HG03025 (cell line): ENCODE data around the gene TNFRSF13B.
"Not testable (repeated sequence)": the region's sequence is repeated elsewhere in the genome, so short reads cannot be mapped to it uniquely, and the experiment has no call there.

Source experiments
- ATAC-seq: cut with Tn5 transposase; IDR thresholded peaks from one replicate; pipeline ENCODE4 v1.9.1; 2021; ENCODE audit warnings: mild to moderate bottlenecking, moderate library complexity; ENCODE audit not compliant: unreplicated experiment, low FRiP score

TNFRSF13B gene

DNA sequence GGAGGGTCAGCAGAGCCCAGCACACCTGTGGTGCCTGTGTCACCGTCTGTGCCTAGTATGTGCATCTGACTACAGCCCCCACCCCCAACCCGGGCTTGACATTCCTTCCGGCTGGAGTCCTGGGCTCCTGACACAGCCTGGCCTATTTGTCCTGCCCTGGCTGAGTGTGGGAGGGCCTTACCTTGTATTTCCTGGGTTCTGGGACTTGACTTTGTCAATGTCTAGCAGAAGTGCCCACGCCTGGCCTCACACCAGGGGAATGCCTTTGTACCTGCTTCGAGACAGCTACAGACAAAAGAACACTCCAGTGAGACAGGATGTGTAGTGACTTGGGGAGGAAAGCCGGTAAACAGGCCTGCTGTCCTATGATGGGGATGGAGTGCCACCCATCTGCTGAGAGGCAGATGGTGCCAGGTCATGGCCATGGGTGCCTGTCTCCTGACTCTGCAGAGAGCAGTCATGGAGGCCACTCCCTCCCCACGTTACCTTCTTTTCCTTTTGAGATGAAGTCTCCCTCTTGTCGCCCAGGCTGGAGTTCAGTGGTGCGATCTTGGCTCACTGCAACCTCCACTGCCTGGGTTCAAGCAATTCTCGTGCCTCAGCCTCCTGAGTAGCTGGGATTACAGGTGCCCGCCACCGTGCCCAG lies 42.8 kb downstream of the TNFRSF13B start:
- no peak for ATAC-seq

DNA sequence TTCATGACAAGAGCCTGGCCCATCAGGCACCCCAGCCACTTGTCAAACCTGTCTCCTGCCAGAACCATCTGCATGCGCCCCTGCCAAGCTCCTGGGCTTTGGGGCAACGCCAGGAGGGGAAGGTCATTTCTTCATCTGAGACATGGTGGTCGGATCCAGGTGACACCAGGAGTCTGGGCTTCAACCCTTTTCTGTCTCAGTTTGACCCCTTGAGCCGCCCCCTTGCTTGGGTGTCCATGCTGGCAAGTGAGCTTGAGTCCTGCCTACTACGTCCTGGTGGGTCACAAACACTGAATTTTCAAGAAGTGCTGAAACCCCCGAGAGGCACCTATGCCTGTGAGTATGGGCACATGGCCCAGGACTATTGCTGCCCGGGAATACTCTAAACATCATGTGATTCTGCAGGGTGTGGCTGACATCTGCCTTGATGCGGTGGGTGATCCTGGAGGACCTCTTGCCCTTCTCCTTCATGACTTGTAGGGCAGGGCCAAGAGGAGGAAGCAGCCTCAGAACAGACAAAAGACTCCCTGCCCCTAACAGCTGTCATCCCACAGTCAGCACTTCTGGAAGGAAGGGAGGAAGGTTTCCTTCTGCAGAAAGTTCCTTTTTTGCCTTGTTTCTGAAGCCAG lies 43.4 kb downstream of the TNFRSF13B start:
- no peak for ATAC-seq

DNA sequence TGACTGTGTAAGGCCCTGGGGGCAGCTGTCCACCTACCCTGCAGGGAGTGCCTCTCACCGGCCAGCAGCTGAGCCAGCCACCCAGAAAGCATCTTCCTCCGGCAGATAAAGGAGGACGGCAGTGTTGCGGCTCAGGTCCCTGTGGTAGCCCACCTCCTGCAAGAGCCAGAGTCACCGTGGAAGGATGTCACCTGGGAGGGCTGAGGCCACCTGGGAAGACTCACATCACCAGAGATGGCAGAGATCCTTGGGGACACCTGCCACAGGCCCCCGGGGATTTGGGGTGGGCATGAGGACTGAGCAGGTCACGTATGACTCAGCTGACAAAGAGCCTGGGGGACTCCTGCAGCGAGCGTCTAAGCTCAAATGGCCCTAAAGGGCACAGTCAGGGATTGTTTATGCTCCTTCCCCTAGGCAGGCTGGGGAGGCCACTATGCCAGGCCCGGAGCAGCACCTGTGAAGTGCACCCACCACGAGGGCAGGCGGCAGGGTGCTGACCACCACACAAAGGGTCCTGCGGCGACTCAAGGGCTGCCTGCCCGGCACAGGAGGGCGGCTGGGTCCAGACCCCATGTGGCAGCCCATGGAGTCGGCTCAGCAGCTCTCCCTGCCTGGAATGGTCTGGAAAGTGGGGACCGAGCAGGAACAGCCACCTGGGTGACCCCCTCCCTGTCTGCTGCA lies 44.1 kb downstream of the TNFRSF13B start:
- ATAC-seq = no peak

DNA sequence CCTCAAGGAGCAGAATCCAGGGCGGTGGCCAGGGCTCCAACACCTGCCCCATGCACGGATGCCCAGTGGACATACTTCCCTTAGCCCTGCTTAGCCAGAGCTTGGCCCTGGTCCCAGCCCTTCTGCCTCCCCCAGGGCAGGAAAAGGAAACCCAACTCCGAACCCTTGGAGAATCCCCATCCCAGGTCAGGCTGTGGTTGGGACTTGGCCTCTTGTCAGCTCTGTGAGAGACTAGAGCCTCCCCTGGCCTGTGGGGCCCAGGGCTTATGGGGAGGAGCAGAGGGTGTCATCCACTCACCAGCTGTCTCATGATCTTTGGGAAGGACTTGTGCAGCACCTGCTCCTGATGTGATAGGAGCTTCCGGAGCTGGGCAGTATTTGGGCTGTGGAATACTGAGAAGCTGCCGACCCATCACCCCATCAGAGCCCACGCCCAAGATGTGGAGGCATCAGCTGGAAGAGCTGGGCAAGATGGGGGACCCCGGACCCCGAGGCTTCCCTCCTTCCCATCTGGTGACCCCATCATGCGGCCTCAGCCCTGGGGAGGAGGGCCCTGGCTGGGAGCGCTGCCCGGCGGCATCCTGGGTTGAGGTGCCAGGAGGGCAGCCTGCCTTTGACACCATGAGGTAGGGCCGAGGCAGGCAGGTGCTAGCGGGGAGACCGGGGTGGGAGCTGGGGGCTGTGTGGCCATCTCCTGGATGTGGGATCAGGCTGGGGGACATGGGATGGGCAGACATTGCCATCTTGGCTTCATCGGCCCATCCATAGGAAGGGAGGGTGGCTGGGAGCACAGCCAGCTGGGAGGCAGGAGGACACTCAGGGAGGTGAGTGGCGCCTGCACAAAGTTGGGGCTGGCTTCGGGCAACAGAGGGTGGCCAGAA lies 45.1 kb downstream of the TNFRSF13B start:
- no peak for ATAC-seq

GRCh38 chr17:16926061-16926511 lies 45.8 kb downstream of the TNFRSF13B start:
- no peak for ATAC-seq

DNA sequence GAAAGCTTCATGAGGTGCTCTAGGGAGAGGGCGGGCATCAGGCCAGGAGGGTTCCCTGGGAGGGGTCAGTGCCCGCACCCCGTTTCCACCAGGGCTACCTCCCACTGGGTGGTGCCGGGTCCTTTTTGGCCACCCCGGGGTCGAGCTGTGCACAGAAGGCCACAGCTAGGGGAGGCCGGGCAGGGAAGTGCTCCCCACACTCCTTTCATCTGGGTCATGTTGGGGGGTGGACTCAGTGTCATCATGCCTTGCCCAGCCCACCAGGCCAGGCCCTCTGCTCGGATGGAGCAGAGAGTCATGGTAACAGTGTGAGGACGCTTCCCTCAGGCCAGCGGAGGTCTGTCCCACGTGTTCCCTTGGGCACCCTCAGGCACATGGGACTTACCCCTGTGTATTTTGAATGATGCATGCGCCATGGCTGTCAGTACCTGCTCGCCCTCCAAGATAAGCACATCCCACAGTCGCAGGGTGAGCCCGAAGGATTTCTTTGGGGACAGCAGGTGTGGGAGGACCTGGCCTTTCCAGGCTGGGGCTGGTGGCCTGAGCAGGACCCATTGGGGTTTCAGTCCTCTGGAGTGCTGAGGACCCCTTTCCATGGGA lies 46.4 kb downstream of the TNFRSF13B start:
- ATAC-seq = no peak

DNA sequence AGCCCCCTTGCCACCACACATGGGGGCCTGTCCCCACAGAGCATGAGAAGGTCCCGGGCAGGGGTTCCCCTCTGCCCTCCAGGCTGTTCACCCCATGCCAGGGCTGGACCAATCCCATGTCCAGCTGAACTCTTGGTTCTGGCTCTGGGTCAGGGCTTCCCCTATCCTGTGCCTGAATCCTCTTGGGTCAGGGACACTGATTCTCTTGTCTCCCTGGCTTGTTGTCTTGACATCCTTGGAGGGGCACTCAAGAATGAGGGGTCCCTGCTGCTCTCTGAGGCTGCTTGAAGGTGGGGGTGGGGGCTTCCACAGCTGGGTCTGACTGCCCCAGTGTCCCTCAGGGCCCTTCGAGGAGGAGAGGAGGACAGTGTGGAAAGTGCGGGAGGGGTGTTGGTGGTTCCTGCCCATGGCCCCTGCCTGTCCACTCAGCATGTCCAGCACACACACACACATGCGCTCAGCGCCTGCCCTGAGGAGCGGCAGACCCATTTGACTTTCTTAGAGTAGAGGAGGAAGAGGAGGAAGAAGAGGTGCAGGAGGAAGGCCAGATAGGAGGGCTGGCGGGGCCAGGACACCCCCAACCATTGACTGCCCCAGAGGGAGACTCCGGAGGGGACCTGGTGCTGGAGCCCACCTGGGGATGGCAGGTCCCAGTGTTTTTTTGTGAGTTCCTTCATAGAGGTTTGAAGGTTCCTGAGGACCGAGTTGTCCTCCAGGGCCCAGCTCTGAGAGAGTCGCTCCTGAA lies 47.0 kb downstream of the TNFRSF13B start:
- no peak for ATAC-seq

- ATAC-seq = no peak
These were observed 47.8 kb downstream of the TNFRSF13B start for GRCh38 chr17:16923904-16924695.

- ATAC-seq = no peak
These were observed 48.6 kb downstream of the TNFRSF13B start for GRCh38 chr17:16923097-16923903.

DNA sequence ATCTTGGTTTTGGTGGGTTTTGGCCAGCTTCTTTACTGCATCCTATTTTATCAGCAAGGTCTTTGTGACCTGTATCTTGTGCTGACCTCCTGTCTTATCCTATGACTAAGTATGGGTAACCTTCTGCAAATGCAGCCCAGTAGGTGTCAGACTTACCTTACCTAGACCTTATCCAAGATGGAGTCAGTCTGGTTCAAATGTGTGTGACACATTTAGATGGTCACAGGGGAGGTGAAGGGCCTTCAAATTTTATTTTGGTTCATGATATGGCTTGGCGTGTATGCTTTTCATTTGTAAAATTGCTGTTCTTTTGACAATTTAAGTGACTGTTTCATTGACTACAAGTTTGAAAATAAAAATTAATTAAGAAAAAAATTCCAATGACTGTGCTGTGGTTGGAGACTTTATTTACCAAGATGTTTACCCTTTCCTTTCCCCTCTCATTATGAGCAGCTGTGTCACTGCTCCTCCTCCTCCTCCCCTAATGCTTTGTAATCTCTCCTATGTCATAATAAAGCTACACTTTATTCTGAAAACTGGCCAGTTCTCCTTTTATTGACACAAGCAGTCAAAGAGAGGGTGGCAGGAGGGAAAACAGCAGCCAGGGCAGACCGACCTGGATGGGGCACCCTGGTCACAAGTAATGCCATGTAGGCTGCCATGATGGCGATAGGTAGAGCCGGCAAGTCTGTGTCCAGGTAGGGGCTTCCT lies 49.4 kb downstream of the TNFRSF13B start:
- ATAC-seq = no peak

- ATAC-seq = not testable (repeated sequence)
These were observed 50.5 kb downstream of the TNFRSF13B start for GRCh38 chr17:16921451-16921850.

- no peak for ATAC-seq
These were observed 51.3 kb downstream of the TNFRSF13B start for GRCh38 chr17:16920628-16921020.

DNA sequence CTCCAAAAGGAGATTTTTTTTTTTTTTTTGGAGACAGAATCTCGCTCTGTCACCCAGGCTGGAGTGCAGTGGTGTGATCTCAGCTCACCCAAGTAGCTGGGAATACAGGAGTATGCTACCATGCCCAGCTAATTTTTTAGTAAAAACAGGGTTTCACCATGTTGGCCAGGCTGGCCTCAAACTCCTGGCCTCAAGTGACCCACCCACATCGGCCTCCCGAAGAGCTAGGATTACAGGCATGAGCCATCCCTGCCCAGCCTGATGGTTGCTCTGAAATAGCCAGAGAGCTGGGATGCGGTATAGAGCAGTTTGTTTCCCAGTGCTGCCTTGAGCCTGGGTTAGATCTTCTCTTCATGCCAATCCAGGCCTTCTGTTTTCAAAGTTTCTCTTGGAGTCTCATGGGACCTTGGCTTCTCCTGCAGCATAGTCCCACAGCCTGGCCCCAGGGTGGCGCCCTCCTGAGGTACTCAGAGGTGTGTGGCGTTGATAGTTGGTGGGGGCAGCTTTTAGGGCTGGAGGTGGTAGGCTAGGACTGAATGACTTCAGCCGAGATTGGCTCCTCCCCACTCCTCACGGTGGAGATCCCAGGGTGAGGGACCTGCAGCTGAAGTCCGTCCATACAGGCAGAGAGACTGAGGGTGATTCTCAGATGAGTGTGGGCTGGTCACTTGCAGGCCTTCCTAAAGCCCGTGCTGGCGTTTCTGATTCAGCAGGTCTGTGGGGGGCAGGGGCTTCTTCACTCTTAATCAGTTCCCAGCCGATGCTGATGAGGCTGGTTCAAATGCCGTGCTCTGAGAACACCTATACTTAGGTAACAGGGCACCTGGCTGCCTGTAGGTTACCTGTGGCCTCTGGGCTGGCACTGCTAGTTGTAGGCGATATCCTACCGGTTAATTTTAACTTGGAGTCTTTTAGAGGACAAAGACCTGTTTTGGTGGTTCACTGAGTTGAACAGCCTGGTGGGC lies 52.0 kb downstream of the TNFRSF13B start:
- no peak for ATAC-seq

- no peak for ATAC-seq
These were observed 53.5 kb downstream of the TNFRSF13B start for GRCh38 chr17:16918443-16918842.

DNA sequence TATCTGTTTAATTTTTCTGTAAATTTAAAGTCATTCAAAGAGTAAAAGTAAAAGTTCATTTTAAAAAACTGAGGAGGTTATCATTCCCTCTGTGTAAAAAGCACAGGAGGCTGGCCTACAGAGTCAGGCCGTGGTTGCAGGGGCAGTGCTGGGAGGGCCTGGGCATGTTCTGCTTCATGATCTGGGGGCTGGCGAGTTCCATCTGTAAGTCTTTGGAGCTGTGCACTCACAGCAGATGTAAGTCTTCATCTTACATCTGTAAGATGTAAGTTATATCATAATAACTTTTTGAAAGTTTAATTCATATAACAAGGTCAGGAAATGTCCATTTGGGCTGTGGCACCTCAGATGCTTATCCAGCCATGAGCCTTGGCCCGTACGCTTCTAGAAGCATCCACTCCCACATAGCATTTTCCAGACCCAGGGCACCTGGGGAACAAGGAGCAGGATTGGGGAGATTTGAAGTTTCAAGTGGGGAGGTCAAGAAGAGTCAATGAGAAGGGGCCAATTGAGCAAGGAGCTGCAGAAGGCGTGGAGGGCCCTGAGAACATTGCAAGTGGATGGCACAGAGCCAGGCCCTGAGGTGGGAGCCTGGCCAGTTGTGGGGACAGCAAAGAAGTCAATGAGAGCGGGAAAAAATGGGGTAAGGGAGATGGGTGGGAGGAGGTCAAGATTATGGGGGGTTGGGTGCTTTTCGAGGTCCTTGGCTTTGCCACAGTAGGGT lies 54.1 kb downstream of the TNFRSF13B start:
- no peak for ATAC-seq

- no peak for ATAC-seq
These were observed 55.4 kb downstream of the TNFRSF13B start for GRCh38 chr17:16916557-16916920.
